H1 (cell line): ENCODE measurements around the gene FPGS. TPM values are rescaled to one million over a fixed set of nuclear protein-coding genes. Genes with fewer than 3 reads are reported as not detected.

ENCODE experiments used
- BACH1 ChIP-seq: IDR thresholded peaks from 2 replicates; pipeline ENCODE4 v1.6.1; 2012; ENCODE audit warnings: low read length, improper control_type of control experiment
- JUND ChIP-seq: IDR thresholded peaks from 2 replicates; pipeline ENCODE4 v1.6.1; 2011; ENCODE audit warnings: mild to moderate bottlenecking, improper control_type of control experiment, low read length
- SP4 ChIP-seq: IDR thresholded peaks from 2 replicates; pipeline ENCODE4 v1.6.1; 2012; ENCODE audit warnings: low read length, inconsistent platforms
- polyA plus RNA-seq, 7 experiments: library from polyadenylated mRNA; depleted of rRNA in 3 of 7; stranded (reverse) in 5 of 7; unstranded in 2 of 7; fragments of >200 nt in 5 of 7; fragments of 200-250 nt in 2 of 7; gene quantifications; 1 replicate in 5 of 7; 2 replicates in 1 of 7; 4 replicates in 1 of 7; pipeline versions ENCODE4 v1.2.1 to v1.2.3, GENCODE V29; 2011 to 2013; ENCODE audit warnings: missing spikeins in 2 of 7, mixed read lengths in 2 of 7
- total RNA-seq: library from RNA; stranded (reverse); fragmentation: NEBNext Ultra II Directional; extraction: Animal tissue kit (Norgen Biotek cat#: 25700); gene quantifications from 2 replicates; pipeline ENCODE4 v1.2.1, GENCODE V29; 2021
- TF ChIP-seq, protein P1 (sequence below): IDR thresholded peaks from 2 replicates; pipeline ENCODE4 v1.6.1; 2012; ENCODE audit warnings: low read length, inconsistent platforms

The FPGS gene
- total and polyA plus RNA-seq, 2 of the 8 experiments (the other 6 are each of a cell fraction or from before 2014, with no cell fraction given) = 62.4 to 83.0 TPM

DNA sequence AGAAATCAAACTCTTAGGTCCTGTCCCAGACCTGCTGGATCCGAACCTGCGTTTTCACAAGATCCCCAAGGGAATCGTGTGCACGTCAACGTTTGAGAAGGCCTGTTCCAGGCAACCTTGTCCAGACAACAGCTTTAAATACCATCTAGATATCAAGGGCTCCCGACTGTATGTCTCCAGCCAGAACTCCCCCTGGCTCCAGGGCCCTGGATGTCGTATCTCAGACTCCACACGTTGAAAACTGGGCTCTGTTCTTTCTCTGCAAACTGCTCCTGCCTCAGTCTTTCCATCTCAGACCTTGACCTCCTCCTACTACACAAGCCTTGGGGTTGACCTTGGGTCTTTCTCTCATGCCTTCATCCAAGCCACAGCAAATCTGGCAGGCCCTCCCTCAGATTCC is 57.6 kb downstream of the FPGS start (continued):
- TF ChIP-seq BACH1 (no peak), SP4 (no peak), JUND (no peak)
- TF ChIP-seq, protein P1, sequence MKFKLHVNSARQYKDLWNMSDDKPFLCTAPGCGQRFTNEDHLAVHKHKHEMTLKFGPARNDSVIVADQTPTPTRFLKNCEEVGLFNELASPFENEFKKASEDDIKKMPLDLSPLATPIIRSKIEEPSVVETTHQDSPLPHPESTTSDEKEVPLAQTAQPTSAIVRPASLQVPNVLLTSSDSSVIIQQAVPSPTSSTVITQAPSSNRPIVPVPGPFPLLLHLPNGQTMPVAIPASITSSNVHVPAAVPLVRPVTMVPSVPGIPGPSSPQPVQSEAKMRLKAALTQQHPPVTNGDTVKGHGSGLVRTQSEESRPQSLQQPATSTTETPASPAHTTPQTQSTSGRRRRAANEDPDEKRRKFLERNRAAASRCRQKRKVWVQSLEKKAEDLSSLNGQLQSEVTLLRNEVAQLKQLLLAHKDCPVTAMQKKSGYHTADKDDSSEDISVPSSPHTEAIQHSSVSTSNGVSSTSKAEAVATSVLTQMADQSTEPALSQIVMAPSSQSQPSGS = no peak
- TF ChIP-seq, all 59 proteins: peak for 0
